Adrenal gland (tissue), 12 donors: Measurements from ENCODE around the gene KIF26B. TPM values are rescaled to one million over a fixed set of nuclear protein-coding genes. Genes with fewer than 3 reads are reported as not detected.

Experiments
- DNase-seq, 7 donors: peaks; one replicate each; pipeline ENCODE4 v3.0.0-alpha.2; 2019 to 2020
- H3K27ac ChIP-seq, 5 donors: fragments of 200-600 bp; sonication (generic) in 4 of 5; 1 replicate in 3 of 5; 2 replicates in 2 of 5; pipeline versions ENCODE4 v1.5.1 to v1.8.0; 2016 to 2020; ENCODE audit warnings: mild to moderate bottlenecking in 1 of 5
- H3K27me3 ChIP-seq: fragments of 200-600 bp; 2 replicates; pipeline ENCODE4 v1.8.0; 2021
- H3K36me3 ChIP-seq, 2 donors: fragments of 200-600 bp; replicated peaks in 1 of 2; 1 replicate in 1 of 2; 2 replicates in 1 of 2; pipeline versions ENCODE4 v1.5.1 to v1.8.0; 2018 to 2022
- H3K4me1 ChIP-seq, 2 donors: fragments of 200-600 bp; replicated peaks in 1 of 2; 1 replicate in 1 of 2; 2 replicates in 1 of 2; pipeline versions ENCODE4 v1.5.1 to v1.8.0; 2018 to 2021
- H3K4me3 ChIP-seq, 4 donors: fragments of 200-600 bp; sonication (generic) in 3 of 4; one replicate each; pipeline ENCODE4 v1.5.1; 2016 to 2018
- H3K9me3 ChIP-seq, 3 donors: fragments of 200-600 bp; sonication (generic) in 1 of 3; replicated peaks in 1 of 3; 1 replicate in 2 of 3; 2 replicates in 1 of 3; pipeline versions ENCODE4 v1.5.1 to v1.8.0; 2016 to 2021
- CTCF ChIP-seq, 6 experiments: fragments of 450-650 bp in 4 of 6; fragments of 200-600 bp in 2 of 6; sonication (generic) in 1 of 6; IDR thresholded peaks; 1 replicate in 5 of 6; 2 replicates in 1 of 6; pipeline versions ENCODE4 v1.5.1 to v1.8.0; 2016 to 2021; ENCODE audit warnings: antibody characterized with exemption in 6 of 6, mild to moderate bottlenecking in 2 of 6, moderate library complexity in 1 of 6
- POLR2A ChIP-seq, 2 donors: fragments of 450-650 bp; IDR thresholded peaks; one replicate each; pipeline ENCODE4 v1.6.1; 2017; ENCODE audit warnings: antibody characterized with exemption in 2 of 2, mild to moderate bottlenecking in 2 of 2, moderate library complexity in 1 of 2
- WGBS, 4 donors: extraction: QIAGEN DNeasy Blood & Tissue Kit in 2 of 4; methylation state at CpG; one replicate each; pipeline versions ENCODE4 v1.1.5 to v1.1.7; 2013 to 2017; 5-methylcytosine and 5-hydroxymethylcytosine counted together
- intact Hi-C, 2 donors: fragments of 100-400 bp; cut with DNase I; formaldehyde crosslinking; loops; one replicate each; pipeline versions ENCODE4 v1.14.1 to v1.15.0; 2022 to 2023
- polyA plus RNA-seq, 3 donors: library from polyadenylated mRNA; stranded (reverse); fragments of 200-250 nt in 2 of 3; fragments of 350-450 nt in 1 of 3; fragmentation: Illumina TruSeq in 1 of 3; extraction: RNeasy Lipid Tissue Mini Kit (QIAGEN cat#74804) in 1 of 3; gene quantifications; one replicate each; pipeline ENCODE4 v1.2.3, GENCODE V29; 2013 to 2014
- total RNA-seq, 9 donors: library from RNA; depleted of rRNA in 4 of 9; stranded (reverse); fragments of >200 nt in 4 of 9; fragments of 120-200 nt in 1 of 9; fragmentation: NEBNext Ultra II Directional in 1 of 9; extraction: Animal tissue kit (Norgen Biotek cat#: 25700) in 1 of 9; gene quantifications; one replicate each; pipeline versions ENCODE4 v1.1.0 to v1.2.4, GENCODE V29; 2013 to 2023
- donor health status: healthy with polysubstance abuse.
- donor health status: Bipolar disorder and iron deficiency.
- donor health status: DM: yes; HTN: yes; CAD: no.
- donor health status: DM: no; HTN: no; CAD: no.
- donor health status: DM: no; HTN: no; CAD: no.
- donor health status: DM: yes; HTN: yes; CAD: no.

Gene KIF26B
- total and polyA plus RNA-seq, 12 donors: 0.20 to 4.6 (median 2.6) TPM

DNA sequence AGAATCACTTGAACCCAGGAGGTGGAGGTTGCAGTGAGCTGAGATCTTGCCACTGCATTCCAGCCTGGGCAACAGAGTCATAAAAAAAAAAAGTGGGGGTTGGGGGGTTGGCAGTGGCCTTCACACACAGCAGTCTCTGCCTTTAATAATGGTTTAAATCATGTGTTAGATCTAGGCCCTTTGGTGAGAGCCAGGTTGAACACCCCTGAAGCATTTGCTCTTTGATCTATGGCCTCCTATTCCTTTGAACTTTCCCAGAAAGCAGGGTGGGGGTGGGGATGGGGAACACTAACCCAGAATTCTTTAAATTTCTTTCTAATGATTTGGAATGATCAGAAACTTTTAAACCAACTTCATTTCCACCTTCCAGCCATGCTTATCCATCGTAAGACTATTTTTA lies 313.0 kb downstream of the KIF26B start:
- Histone ChIP-seq H3K4me3 (no peak overlapping the region), H3K36me3 (no peaks in the 10 kb centered on the region), H3K27me3 (no peaks in the 10 kb centered on the region), H3K27ac (no peak overlapping the region), H3K9me3 (no peaks in the 10 kb centered on the region), H3K4me1 (no peaks in the 10 kb centered on the region)
- TF ChIP-seq POLR2A (IDR thresholded peaks at IDR 0.05) (no peak), CTCF (IDR thresholded peaks at IDR 0.05) (no peak)
- no peak for DNase-seq
- 94 to 100% (median 99%) methylated on average over 1 of the region's 1 CpG for WGBS, 4 donors
- intact Hi-C loops: no loop called here

GRCh38 chr1:245469006-245469405 lies 314.2 kb downstream of the KIF26B start:
- TF ChIP-seq POLR2A (IDR thresholded peaks at IDR 0.05): no peak
- no peak for TF ChIP-seq CTCF (IDR thresholded peaks at IDR 0.05)
- no peak for DNase-seq
- 75 to 91% (median 90%) methylated on average over 5 to 6 of the region's 6 CpGs for WGBS, 4 donors
- H3K27ac ChIP-seq: no peak overlapping the region
- no peaks in the 10 kb centered on the region for H3K27me3 ChIP-seq
- no peaks in the 10 kb centered on the region for H3K36me3 ChIP-seq
- no peak overlapping the region for H3K4me3 ChIP-seq
- no peaks in the 10 kb centered on the region for H3K4me1 ChIP-seq
- H3K9me3 ChIP-seq: no peaks in the 10 kb centered on the region
- intact Hi-C loops: no loop called here

- no peaks in the 10 kb centered on the region for H3K9me3 ChIP-seq
- H3K27me3 ChIP-seq: no peaks in the 10 kb centered on the region
- no peak for TF ChIP-seq POLR2A (IDR thresholded peaks at IDR 0.05)
- no peak for TF ChIP-seq CTCF (IDR thresholded peaks at IDR 0.05)
- no peak for DNase-seq
- no peak overlapping the region for H3K4me3 ChIP-seq
- no peaks in the 10 kb centered on the region for H3K36me3 ChIP-seq
- no peak overlapping the region for H3K27ac ChIP-seq
- intact Hi-C loops: no loop called here
- no peaks in the 10 kb centered on the region for H3K4me1 ChIP-seq
- WGBS, 4 donors: 86 to 93% (median 90%) methylated on average over 6 of the region's 6 CpGs
Observed at GRCh38 chr1:245469734-245470133, 314.9 kb downstream of the KIF26B start.

DNA sequence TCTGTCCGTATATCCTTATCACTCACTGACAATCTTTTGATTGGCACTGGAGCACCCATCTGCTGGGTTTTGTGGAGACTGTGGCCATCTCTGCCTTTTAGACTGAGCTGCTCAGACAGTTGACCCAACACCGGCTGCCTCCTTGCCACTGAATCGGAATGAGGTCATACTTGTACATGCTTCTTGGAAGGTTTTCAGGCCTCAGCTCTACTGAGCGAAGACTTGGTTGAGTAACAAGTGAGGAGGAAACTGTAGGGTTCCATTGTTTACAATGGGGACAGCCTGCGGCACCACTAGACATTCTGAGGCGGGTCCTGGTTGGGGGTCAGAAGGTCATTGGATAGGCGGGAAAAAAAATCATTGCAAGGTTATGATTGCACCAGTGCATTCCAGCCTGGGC lies 320.3 kb downstream of the KIF26B start:
- WGBS, 4 donors: 83 to 92% (median 89%) methylated on average over 7 of the region's 7 CpGs
- Histone ChIP-seq H3K4me3 (no peak overlapping the region), H3K27me3 (no peaks in the 10 kb centered on the region), H3K36me3 (no peaks in the 10 kb centered on the region), H3K9me3 (no peaks in the 10 kb centered on the region), H3K4me1 (no peaks in the 10 kb centered on the region), H3K27ac (no peak overlapping the region)
- intact Hi-C loops: no loop called here
- DNase-seq: no peak
- no peak for TF ChIP-seq POLR2A (IDR thresholded peaks at IDR 0.05)
- TF ChIP-seq CTCF (IDR thresholded peaks at IDR 0.05): no peak
